Measurements from ENCODE around the gene CCDC18. TPM values are rescaled to one million over a fixed set of nuclear protein-coding genes. Genes with fewer than 3 reads are reported as not detected.

Gene CCDC18
- total and polyA plus RNA-seq, 9 donors: 1.5 to 4.5 (median 2.8) TPM

- TF ChIP-seq POLR2A (IDR thresholded peaks at IDR 0.05) (no peak), EP300 (IDR thresholded peaks at IDR 0.05) (no peak)
- TF ChIP-seq, protein P1, sequence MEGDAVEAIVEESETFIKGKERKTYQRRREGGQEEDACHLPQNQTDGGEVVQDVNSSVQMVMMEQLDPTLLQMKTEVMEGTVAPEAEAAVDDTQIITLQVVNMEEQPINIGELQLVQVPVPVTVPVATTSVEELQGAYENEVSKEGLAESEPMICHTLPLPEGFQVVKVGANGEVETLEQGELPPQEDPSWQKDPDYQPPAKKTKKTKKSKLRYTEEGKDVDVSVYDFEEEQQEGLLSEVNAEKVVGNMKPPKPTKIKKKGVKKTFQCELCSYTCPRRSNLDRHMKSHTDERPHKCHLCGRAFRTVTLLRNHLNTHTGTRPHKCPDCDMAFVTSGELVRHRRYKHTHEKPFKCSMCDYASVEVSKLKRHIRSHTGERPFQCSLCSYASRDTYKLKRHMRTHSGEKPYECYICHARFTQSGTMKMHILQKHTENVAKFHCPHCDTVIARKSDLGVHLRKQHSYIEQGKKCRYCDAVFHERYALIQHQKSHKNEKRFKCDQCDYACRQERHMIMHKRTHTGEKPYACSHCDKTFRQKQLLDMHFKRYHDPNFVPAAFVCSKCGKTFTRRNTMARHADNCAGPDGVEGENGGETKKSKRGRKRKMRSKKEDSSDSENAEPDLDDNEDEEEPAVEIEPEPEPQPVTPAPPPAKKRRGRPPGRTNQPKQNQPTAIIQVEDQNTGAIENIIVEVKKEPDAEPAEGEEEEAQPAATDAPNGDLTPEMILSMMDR (IDR thresholded peaks at IDR 0.05): no peak
- 85 to 93% (median 91%) methylated on average over 4 of the region's 4 CpGs for WGBS, 3 donors
- Histone ChIP-seq H3K4me3 (no peak overlapping the region), H3K27ac (no peak overlapping the region), H3K4me1 (ENCODE audit: insufficient read depth) (no peaks in the 10 kb centered on the region), H3K9me3 (no peaks in the 10 kb centered on the region), H3K27me3 (no peaks in the 10 kb centered on the region), H3K36me3 (no peaks in the 10 kb centered on the region)
- intact Hi-C loops (cut with DNase I): no loop called here
- no peak for DNase-seq
These were observed 13.9 kb downstream of the CCDC18 start for GRCh38 chr1:93194231-93194990.

DNA sequence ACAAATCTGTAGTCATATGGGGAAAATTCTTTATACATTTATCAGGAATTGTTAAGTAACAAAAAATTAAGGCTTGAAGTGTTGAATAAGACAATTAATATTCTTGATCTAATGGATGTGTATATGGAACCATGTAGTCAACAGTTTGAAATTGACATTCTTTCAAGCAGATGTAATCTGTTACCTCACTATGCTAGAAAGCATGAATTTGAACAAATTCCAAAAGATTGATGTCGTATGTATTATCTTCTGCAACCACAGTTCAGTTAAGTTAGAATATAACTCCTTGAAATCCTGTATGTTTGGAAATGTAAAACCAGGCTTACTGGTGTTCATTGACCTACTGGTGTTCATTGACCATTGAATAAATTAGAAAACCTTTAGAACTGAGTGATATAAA lies 16.1 kb downstream of the CCDC18 start:
- H3K9me3 ChIP-seq: no peaks in the 10 kb centered on the region
- intact Hi-C loops (cut with DNase I): no loop called here
- H3K27me3 ChIP-seq: no peaks in the 10 kb centered on the region
- no peak overlapping the region for H3K4me3 ChIP-seq
- H3K36me3 ChIP-seq: no peaks in the 10 kb centered on the region
- TF ChIP-seq EP300 (IDR thresholded peaks at IDR 0.05) (no peak), POLR2A (IDR thresholded peaks at IDR 0.05) (no peak)
- TF ChIP-seq, protein P1 (IDR thresholded peaks at IDR 0.05): no peak
- H3K27ac ChIP-seq: no peak overlapping the region
- 72 to 86% (median 77%) methylated on average over 1 of the region's 1 CpG for WGBS, 3 donors
- H3K4me1 ChIP-seq (ENCODE audit: insufficient read depth): no peaks in the 10 kb centered on the region
- DNase-seq: no peak

GRCh38 chr1:93199150-93199549 lies 18.6 kb downstream of the CCDC18 start:
- 97 to 98% (median 98%) methylated on average over 9 of the region's 9 CpGs for WGBS, 3 donors
- Histone ChIP-seq H3K4me1 (ENCODE audit: insufficient read depth) (no peaks in the 10 kb centered on the region), H3K27ac (no peak overlapping the region), H3K9me3 (no peaks in the 10 kb centered on the region), H3K4me3 (no peak overlapping the region), H3K27me3 (no peaks in the 10 kb centered on the region), H3K36me3 (no peaks in the 10 kb centered on the region)
- no peak for DNase-seq
- no peak for TF ChIP-seq EP300 (IDR thresholded peaks at IDR 0.05)
- TF ChIP-seq, protein P1 (IDR thresholded peaks at IDR 0.05): no peak
- no peak for TF ChIP-seq POLR2A (IDR thresholded peaks at IDR 0.05)
- intact Hi-C loops (cut with DNase I): no loop called here

DNA sequence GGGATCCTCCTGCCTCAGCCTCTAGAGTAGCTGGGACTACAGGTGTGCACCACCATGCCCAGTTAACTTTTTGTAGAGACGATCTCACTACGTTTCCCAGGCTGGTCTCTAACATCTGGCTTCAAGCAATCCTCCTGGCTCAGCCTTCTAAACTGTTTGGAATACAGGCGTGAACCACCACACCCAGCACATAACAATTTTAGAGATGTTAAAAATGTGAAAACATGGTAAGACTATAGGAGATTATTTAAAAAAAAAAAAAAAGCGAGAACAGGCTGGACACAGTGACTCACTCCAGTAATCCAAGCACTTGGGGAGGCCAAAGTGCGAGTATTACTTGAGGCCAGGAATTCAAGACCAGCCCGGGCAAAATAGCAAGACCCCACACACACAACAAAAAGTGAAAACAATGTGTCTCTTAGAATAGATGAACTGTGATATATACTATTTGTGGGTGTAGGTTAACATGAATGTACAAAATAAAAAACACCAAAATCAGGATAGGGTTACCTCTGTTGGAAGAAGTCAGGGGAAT lies 19.6 kb downstream of the CCDC18 start:
- WGBS, 3 donors: 73 to 83% (median 75%) methylated on average over 6 of the region's 6 CpGs
- intact Hi-C loops (cut with DNase I): loop anchor here in 1 of 4 donors (5.0 kb wide), 1 partner anchor 1948 kb away; no protein-coding TSS in a partner anchor
- no peak for DNase-seq
- Histone ChIP-seq H3K4me1 (ENCODE audit: insufficient read depth) (no peaks in the 10 kb centered on the region), H3K36me3 (no peaks in the 10 kb centered on the region), H3K27me3 (no peaks in the 10 kb centered on the region), H3K9me3 (no peaks in the 10 kb centered on the region), H3K27ac (no peak overlapping the region), H3K4me3 (no peak overlapping the region)
- TF ChIP-seq, protein P1 (IDR thresholded peaks at IDR 0.05): no peak
- no peak for TF ChIP-seq POLR2A (IDR thresholded peaks at IDR 0.05)
- TF ChIP-seq EP300 (IDR thresholded peaks at IDR 0.05): no peak
